NK-92 (cell line): ENCODE data around the gene AP4M1.
"Not testable (repeated sequence)": the region's sequence is repeated elsewhere in the genome, so short reads cannot be mapped to it uniquely, and the experiment has no call there.

Source experiments
- DNase-seq: peaks from one replicate; lab custom pipeline; 2025; ENCODE audit not compliant: unreplicated experiment; lab: John Stamatoyannopoulos, UW

The AP4M1 gene

GRCh38 chr7:100130220-100130607, 28.8 kb downstream of the AP4M1 start:
- DNase-seq, result not testable (repeated sequence)

- DNase-seq, result no peak
Observed at GRCh38 chr7:100130608-100131453, 29.4 kb downstream of the AP4M1 start.

- no peak for DNase-seq
Observed at GRCh38 chr7:100132126-100132525, 30.7 kb downstream of the AP4M1 start.

GRCh38 chr7:100132697-100133151, 31.3 kb downstream of the AP4M1 start:
- no peak for DNase-seq

- no peak for DNase-seq
Observed at GRCh38 chr7:100137851-100138760, 36.7 kb downstream of the AP4M1 start.

- no peak for DNase-seq
Observed at GRCh38 chr7:100141555-100141949, 40.1 kb downstream of the AP4M1 start.

GRCh38 chr7:100142461-100142860, 41.0 kb downstream of the AP4M1 start:
- no peak for DNase-seq

GRCh38 chr7:100146350-100146749, 44.9 kb downstream of the AP4M1 start:
- not testable (repeated sequence) for DNase-seq

GRCh38 chr7:100147278-100147677, 45.8 kb downstream of the AP4M1 start:
- no peak for DNase-seq

- no peak for DNase-seq
Observed at GRCh38 chr7:100148225-100148558, 46.7 kb downstream of the AP4M1 start.

GRCh38 chr7:100148559-100149328, 47.3 kb downstream of the AP4M1 start, which contains the start of gene LAMTOR4:
Gene LAMTOR4, plus strand, starts transcription at chr7:100148918. Its CDS starts 55 bp downstream, at chr7:100148973.
- peak; percentile 99 for DNase-seq

GRCh38 chr7:100152404-100152803, 51.0 kb downstream of the AP4M1 start:
- DNase-seq, result no peak

GRCh38 chr7:100152937-100153666, 51.7 kb downstream of the AP4M1 start:
- DNase-seq, result no peak

- no peak for DNase-seq
Observed at GRCh38 chr7:100153708-100154535, 52.5 kb downstream of the AP4M1 start.

GRCh38 chr7:100154651-100155491, 53.4 kb downstream of the AP4M1 start:
- DNase-seq, result no peak

- no peak for DNase-seq
Observed at GRCh38 chr7:100155553-100156317, 54.3 kb downstream of the AP4M1 start.

- DNase-seq, result no peak
Observed at GRCh38 chr7:100156331-100157068, 55.1 kb downstream of the AP4M1 start.
